Neural cell (in vitro differentiated cells): ENCODE data around the gene EPC2.

Experiments used
- CTCF ChIP-seq: fragments of 450-650 bp; IDR thresholded peaks from 2 replicates; pipeline ENCODE4 v1.5.1; 2014; ENCODE audit warnings: antibody characterized with exemption, mild to moderate bottlenecking, moderate library complexity; ENCODE audit not compliant: poor library complexity, severe bottlenecking
- EZH2 ChIP-seq: fragments of 200-600, 300-800 bp; shearing (Covaris generic), sonication (generic); IDR thresholded peaks from 2 replicates; pipeline ENCODE4 v1.6.1; 2014; ENCODE audit warnings: antibody characterized with exemption, low read length, borderline replicate concordance, mild to moderate bottlenecking; ENCODE audit not compliant: insufficient read depth, poor library complexity, severe bottlenecking

DNA sequence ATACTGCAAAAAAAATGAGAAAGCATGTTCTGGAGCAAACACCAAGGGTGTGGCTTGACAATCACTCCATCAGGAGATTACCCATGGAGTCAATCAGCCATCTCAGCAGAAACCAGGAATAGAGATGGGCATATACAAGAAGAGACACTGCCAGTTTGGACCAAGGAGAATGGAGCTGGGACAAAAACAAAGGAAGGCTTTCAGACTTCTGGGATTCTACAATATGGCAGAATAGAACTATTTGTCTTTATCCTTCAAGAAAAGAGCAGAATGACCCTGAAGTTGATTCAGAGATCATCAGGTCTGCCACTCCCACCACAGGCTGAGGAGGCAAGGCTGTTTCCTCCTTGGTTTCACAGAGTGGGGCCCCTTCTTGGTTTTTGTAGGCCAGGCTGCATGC is 182.2 kb downstream of the EPC2 start:
- TF ChIP-seq EZH2 (no peak), CTCF (no peak)
